Measurements from ENCODE around the gene AGER. TPM values are rescaled to one million over a fixed set of nuclear protein-coding genes. Genes with fewer than 3 reads are reported as not detected.
A peak's percentile ranks its signal among the peaks of the same experiment; 100 is the strongest.

Gene AGER
- total and polyA plus RNA-seq, 9 of the 15 experiments (the other 6 are each of a cell fraction or from before 2014, with no cell fraction given) = 1.2 to 11.5 (median 4.1) TPM

DNA sequence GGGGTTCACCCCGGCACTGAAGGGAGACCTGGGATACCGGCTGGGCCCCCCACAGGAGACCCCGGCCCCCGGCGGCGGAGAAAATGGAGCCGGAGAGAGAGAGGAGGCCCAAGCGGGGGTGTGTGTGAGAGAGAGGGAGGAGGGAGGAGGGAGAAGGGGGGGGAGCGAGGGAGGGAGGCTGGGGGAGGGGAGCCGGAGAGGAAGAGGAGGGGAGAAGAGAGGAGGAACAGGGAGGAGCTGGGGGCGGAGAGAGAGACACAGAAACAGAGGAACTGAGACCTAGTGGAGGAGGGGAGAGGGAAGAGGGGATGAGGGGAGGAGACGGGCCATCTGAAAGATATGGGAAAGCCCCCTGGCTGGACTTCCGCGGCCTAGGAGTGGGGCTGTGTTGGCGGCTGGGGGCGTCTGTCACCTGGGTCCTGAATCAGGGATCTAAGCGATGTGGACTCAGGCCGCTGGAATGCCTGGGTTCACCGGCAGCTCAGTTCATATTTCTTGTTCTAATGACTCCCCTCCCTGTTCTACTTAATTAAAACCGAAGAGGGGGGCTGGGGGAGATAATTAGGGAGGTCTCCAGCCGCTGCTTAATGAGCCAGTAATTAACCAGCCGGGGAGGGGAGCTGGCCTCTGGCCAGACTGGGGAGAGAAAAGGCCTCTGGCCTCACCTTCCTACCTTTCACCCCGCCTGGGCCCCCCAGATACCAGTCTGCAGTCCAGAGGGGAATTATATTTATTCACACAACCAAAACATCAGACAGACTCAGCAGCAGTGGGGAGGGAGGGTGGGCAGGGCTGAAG lies 6.2 kb upstream of the AGER start, which contains the start of gene PBX2 (continued):
- TF ChIP-seq, protein P1, sequence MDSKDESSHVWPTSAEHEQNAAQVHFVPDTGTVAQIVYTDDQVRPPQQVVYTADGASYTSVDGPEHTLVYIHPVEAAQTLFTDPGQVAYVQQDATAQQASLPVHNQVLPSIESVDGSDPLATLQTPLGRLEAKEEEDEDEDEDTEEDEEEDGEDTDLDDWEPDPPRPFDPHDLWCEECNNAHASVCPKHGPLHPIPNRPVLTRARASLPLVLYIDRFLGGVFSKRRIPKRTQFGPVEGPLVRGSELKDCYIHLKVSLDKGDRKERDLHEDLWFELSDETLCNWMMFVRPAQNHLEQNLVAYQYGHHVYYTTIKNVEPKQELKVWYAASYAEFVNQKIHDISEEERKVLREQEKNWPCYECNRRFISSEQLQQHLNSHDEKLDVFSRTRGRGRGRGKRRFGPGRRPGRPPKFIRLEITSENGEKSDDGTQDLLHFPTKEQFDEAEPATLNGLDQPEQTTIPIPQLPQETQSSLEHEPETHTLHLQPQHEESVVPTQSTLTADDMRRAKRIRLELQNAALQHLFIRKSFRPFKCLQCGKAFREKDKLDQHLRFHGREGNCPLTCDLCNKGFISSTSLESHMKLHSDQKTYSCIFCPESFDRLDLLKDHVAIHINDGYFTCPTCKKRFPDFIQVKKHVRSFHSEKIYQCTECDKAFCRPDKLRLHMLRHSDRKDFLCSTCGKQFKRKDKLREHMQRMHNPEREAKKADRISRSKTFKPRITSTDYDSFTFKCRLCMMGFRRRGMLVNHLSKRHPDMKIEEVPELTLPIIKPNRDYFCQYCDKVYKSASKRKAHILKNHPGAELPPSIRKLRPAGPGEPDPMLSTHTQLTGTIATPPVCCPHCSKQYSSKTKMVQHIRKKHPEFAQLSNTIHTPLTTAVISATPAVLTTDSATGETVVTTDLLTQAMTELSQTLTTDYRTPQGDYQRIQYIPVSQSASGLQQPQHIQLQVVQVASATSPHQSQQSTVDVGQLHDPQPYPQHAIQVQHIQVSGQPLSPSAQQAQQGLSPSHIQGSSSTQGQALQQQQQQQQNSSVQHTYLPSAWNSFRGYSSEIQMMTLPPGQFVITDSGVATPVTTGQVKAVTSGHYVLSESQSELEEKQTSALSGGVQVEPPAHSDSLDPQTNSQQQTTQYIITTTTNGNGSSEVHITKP (IDR thresholded peaks at IDR 0.05; ENCODE audit: partially characterized antibody) = peak; percentile 54
- TF ChIP-seq ZNF143 (CRISPR knock-in tag; IDR thresholded peaks at IDR 0.05) (no peak), FOXJ2 (tag; IDR thresholded peaks at IDR 0.05) (no peak), TEAD2 (tag; IDR thresholded peaks at IDR 0.05) (no peak), RB1 (IDR thresholded peaks at IDR 0.05; ENCODE audit: low read depth) (no peak), MBD2 (IDR thresholded peaks at IDR 0.05; ENCODE audit: borderline replicate concordance, low read depth) (peak; percentile 41; the same call in 1 of the 2 replicates), SMARCE1 (IDR thresholded peaks at IDR 0.05) (peak; percentile 86), BRCA1 (IDR thresholded peaks at IDR 0.05) (no peak), BRCA1 (CRISPR knock-in tag; IDR thresholded peaks at IDR 0.05) (no peak), GABPB2 (CRISPR knock-in tag; conservative IDR thresholded peaks at IDR 0.05) (no peak), ARHGAP35 (IDR thresholded peaks at IDR 0.05; ENCODE audit: partially characterized antibody) (no peak), BRD9 (IDR thresholded peaks at IDR 0.05; ENCODE audit: low read depth, partially characterized antibody) (peak; percentile 66), ZNF274 (IDR thresholded peaks at IDR 0.05; ENCODE audit: borderline replicate concordance, low read depth, low read length) (no peak), HNRNPUL1 (IDR thresholded peaks at IDR 0.05; ENCODE audit: low read length) (no peak), SP1 (CRISPR knock-in tag; IDR thresholded peaks at IDR 0.05) (no peak; the same call in 1 of the 2 replicates), STAG1 (CRISPR knock-in tag; IDR thresholded peaks at IDR 0.05; ENCODE audit: borderline replicate concordance) (no peak)
- TF ChIP-seq, protein P2, sequence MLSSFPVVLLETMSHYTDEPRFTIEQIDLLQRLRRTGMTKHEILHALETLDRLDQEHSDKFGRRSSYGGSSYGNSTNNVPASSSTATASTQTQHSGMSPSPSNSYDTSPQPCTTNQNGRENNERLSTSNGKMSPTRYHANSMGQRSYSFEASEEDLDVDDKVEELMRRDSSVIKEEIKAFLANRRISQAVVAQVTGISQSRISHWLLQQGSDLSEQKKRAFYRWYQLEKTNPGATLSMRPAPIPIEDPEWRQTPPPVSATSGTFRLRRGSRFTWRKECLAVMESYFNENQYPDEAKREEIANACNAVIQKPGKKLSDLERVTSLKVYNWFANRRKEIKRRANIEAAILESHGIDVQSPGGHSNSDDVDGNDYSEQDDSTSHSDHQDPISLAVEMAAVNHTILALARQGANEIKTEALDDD (IDR thresholded peaks at IDR 0.05) = no peak
- TF ChIP-seq, protein P3, sequence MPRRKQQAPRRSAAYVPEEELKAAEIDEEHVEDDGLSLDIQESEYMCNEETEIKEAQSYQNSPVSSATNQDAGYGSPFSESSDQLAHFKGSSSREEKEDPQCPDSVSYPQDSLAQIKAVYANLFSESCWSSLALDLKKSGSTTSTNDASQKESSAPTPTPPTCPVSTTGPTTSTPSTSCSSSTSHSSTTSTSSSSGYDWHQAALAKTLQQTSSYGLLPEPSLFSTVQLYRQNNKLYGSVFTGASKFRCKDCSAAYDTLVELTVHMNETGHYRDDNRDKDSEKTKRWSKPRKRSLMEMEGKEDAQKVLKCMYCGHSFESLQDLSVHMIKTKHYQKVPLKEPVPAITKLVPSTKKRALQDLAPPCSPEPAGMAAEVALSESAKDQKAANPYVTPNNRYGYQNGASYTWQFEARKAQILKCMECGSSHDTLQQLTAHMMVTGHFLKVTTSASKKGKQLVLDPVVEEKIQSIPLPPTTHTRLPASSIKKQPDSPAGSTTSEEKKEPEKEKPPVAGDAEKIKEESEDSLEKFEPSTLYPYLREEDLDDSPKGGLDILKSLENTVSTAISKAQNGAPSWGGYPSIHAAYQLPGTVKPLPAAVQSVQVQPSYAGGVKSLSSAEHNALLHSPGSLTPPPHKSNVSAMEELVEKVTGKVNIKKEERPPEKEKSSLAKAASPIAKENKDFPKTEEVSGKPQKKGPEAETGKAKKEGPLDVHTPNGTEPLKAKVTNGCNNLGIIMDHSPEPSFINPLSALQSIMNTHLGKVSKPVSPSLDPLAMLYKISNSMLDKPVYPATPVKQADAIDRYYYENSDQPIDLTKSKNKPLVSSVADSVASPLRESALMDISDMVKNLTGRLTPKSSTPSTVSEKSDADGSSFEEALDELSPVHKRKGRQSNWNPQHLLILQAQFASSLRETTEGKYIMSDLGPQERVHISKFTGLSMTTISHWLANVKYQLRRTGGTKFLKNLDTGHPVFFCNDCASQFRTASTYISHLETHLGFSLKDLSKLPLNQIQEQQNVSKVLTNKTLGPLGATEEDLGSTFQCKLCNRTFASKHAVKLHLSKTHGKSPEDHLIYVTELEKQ (CRISPR knock-in tag; IDR thresholded peaks at IDR 0.05) = no peak
- TF ChIP-seq, protein P4, sequence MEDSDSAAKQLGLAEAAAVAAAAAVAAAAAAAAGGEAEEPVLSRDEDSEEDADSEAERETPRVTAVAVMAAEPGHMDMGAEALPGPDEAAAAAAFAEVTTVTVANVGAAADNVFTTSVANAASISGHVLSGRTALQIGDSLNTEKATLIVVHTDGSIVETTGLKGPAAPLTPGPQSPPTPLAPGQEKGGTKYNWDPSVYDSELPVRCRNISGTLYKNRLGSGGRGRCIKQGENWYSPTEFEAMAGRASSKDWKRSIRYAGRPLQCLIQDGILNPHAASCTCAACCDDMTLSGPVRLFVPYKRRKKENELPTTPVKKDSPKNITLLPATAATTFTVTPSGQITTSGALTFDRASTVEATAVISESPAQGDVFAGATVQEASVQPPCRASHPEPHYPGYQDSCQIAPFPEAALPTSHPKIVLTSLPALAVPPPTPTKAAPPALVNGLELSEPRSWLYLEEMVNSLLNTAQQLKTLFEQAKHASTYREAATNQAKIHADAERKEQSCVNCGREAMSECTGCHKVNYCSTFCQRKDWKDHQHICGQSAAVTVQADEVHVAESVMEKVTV (CRISPR knock-in tag; IDR thresholded peaks at IDR 0.05) = no peak
